Neural cell (in vitro differentiated cells): ENCODE measurements around the gene UVRAG.

Experiments used
- EZH2 ChIP-seq: fragments of 200-600, 300-800 bp; shearing (Covaris generic), sonication (generic); IDR thresholded peaks from 2 replicates; pipeline ENCODE4 v1.6.1; 2014; ENCODE audit warnings: antibody characterized with exemption, low read length, borderline replicate concordance, mild to moderate bottlenecking; ENCODE audit not compliant: insufficient read depth, poor library complexity, severe bottlenecking
- POLR2AphosphoS5 ChIP-seq: IDR thresholded peaks from 2 replicates; pipeline ENCODE4 v1.6.1; 2012
- RAD21 ChIP-seq: fragments of 450-650 bp; conservative IDR thresholded peaks from 2 replicates; pipeline ENCODE4 v1.6.1; 2014; ENCODE audit warnings: antibody characterized with exemption, mild to moderate bottlenecking, moderate library complexity
- SMC3 ChIP-seq: fragments of 450-650 bp; conservative IDR thresholded peaks from 2 replicates; pipeline ENCODE4 v1.6.1; 2014; ENCODE audit warnings: antibody characterized with exemption, mild to moderate bottlenecking, moderate library complexity; ENCODE audit not compliant: poor library complexity
- TAF1 ChIP-seq: IDR thresholded peaks from 2 replicates; pipeline ENCODE4 v1.6.1; 2012; ENCODE audit warnings: low read depth
- TF ChIP-seq, protein P1 (sequence below): fragments of 450-650 bp; IDR thresholded peaks from 2 replicates; pipeline ENCODE4 v1.5.1; 2014; ENCODE audit warnings: antibody characterized with exemption, mild to moderate bottlenecking, moderate library complexity; ENCODE audit not compliant: poor library complexity, severe bottlenecking
- TF ChIP-seq, protein P2 (sequence below): IDR thresholded peaks from 2 replicates; pipeline ENCODE4 v1.6.1; 2012; ENCODE audit warnings: borderline replicate concordance

- TF ChIP-seq, protein P1, sequence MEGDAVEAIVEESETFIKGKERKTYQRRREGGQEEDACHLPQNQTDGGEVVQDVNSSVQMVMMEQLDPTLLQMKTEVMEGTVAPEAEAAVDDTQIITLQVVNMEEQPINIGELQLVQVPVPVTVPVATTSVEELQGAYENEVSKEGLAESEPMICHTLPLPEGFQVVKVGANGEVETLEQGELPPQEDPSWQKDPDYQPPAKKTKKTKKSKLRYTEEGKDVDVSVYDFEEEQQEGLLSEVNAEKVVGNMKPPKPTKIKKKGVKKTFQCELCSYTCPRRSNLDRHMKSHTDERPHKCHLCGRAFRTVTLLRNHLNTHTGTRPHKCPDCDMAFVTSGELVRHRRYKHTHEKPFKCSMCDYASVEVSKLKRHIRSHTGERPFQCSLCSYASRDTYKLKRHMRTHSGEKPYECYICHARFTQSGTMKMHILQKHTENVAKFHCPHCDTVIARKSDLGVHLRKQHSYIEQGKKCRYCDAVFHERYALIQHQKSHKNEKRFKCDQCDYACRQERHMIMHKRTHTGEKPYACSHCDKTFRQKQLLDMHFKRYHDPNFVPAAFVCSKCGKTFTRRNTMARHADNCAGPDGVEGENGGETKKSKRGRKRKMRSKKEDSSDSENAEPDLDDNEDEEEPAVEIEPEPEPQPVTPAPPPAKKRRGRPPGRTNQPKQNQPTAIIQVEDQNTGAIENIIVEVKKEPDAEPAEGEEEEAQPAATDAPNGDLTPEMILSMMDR: no peak
- TF ChIP-seq RAD21 (no peak), EZH2 (no peak), POLR2AphosphoS5 (no peak), TAF1 (no peak), SMC3 (no peak)
- TF ChIP-seq, protein P2, sequence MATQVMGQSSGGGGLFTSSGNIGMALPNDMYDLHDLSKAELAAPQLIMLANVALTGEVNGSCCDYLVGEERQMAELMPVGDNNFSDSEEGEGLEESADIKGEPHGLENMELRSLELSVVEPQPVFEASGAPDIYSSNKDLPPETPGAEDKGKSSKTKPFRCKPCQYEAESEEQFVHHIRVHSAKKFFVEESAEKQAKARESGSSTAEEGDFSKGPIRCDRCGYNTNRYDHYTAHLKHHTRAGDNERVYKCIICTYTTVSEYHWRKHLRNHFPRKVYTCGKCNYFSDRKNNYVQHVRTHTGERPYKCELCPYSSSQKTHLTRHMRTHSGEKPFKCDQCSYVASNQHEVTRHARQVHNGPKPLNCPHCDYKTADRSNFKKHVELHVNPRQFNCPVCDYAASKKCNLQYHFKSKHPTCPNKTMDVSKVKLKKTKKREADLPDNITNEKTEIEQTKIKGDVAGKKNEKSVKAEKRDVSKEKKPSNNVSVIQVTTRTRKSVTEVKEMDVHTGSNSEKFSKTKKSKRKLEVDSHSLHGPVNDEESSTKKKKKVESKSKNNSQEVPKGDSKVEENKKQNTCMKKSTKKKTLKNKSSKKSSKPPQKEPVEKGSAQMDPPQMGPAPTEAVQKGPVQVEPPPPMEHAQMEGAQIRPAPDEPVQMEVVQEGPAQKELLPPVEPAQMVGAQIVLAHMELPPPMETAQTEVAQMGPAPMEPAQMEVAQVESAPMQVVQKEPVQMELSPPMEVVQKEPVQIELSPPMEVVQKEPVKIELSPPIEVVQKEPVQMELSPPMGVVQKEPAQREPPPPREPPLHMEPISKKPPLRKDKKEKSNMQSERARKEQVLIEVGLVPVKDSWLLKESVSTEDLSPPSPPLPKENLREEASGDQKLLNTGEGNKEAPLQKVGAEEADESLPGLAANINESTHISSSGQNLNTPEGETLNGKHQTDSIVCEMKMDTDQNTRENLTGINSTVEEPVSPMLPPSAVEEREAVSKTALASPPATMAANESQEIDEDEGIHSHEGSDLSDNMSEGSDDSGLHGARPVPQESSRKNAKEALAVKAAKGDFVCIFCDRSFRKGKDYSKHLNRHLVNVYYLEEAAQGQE: no peak
Observed at GRCh38 chr11:75868990-75869389, 54.0 kb downstream of the UVRAG start.
